ENCODE measurements around the gene GNB1. TPM values are rescaled to one million over a fixed set of nuclear protein-coding genes. Genes with fewer than 3 reads are reported as not detected.
"Not testable (repeated sequence)": the region's sequence is repeated elsewhere in the genome, so short reads cannot be mapped to it uniquely, and the experiment has no call there.

GNB1 gene
- total RNA-seq, 1 donor from 2014 or later: 409 TPM

GRCh38 chr1:1752636-1753606 lies 138.0 kb downstream of the GNB1 start:
- intact Hi-C loops (cut with micrococcal nuclease): no loop called here

GRCh38 chr1:1752190-1752589 lies 138.7 kb downstream of the GNB1 start:
- intact Hi-C loops (cut with micrococcal nuclease): no loop called here

- intact Hi-C loops (cut with micrococcal nuclease): loop anchor here (5.0 kb wide), 1 partner anchor 58 kb away; the partner anchor contains the start of gene SLC35E2B
Measured at GRCh38 chr1:1749941-1750340, 140.9 kb downstream of the GNB1 start.

- intact Hi-C loops (cut with micrococcal nuclease): loop anchor here (5.0 kb wide), 1 partner anchor 57 kb away; the partner anchor contains the start of gene SLC35E2B
Measured at GRCh38 chr1:1748686-1749321, 142.1 kb downstream of the GNB1 start.

- intact Hi-C loops (cut with micrococcal nuclease): loop anchor here (5.0 kb wide), 1 partner anchor 54 kb away; the partner anchor contains the start of gene SLC35E2B
Measured at GRCh38 chr1:1746566-1746909, 144.3 kb downstream of the GNB1 start.

GRCh38 chr1:1745651-1746565 lies 145.0 kb downstream of the GNB1 start:
- intact Hi-C loops (cut with micrococcal nuclease): loop anchor here (5.0 kb wide), 1 partner anchor 54 kb away; the partner anchor contains the start of gene SLC35E2B

GRCh38 chr1:1742529-1742928 lies 148.4 kb downstream of the GNB1 start:
- intact Hi-C loops (cut with micrococcal nuclease): not testable (repeated sequence)

GRCh38 chr1:1741013-1741412 lies 149.9 kb downstream of the GNB1 start:
- intact Hi-C loops (cut with micrococcal nuclease): not testable (repeated sequence)

GRCh38 chr1:1738799-1739337 lies 152.0 kb downstream of the GNB1 start:
- intact Hi-C loops (cut with micrococcal nuclease): not testable (repeated sequence)

GRCh38 chr1:1737675-1738590 lies 153.0 kb downstream of the GNB1 start:
- intact Hi-C loops (cut with micrococcal nuclease): not testable (repeated sequence)

Other genes starting within 250 kb of the GNB1 start
- 33.2 and 37.0 TPM in 2 replicates for gene CDK11B, start 232.1 kb downstream of the GNB1 start, total RNA-seq
- 64.8 and 65.2 TPM in 2 replicates for gene SLC35E2B, start 198.3 kb downstream of the GNB1 start, total RNA-seq
- gene CDK11A, start 166.7 kb downstream of the GNB1 start, total RNA-seq: 98.0 and 103 TPM in 2 replicates
- 79.4 and 84.4 TPM in 2 replicates for gene NADK, start 112.6 kb downstream of the GNB1 start, total RNA-seq
- gene CALML6, start 24.2 kb upstream of the GNB1 start, total RNA-seq: 0.20 TPM in 1 of 2 replicates, not detected in the other
- not detected in 2 replicates for gene TMEM52, start 28.2 kb upstream of the GNB1 start, total RNA-seq
- not detected in 2 replicates for gene CFAP74, start 112.7 kb upstream of the GNB1 start, total RNA-seq
- not detected in 2 replicates for gene GABRD, start 128.3 kb upstream of the GNB1 start, total RNA-seq
- 2.5 and 2.6 TPM in 2 replicates for gene PRKCZ, start 159.3 kb upstream of the GNB1 start, total RNA-seq

Measured in T-helper 1 cell treated with Interleukin-12 subunit alpha and Interleukin-12 subunit beta and Interleukin-4 antibody, amounts not matched to agents 30 ng/mL and 1 ng/mL, for 36 hours (primary cell).